ENCODE measurements around the gene PNMA8A.

The PNMA8A gene

GRCh38 chr19:46493236-46494145 is 22.1 kb upstream of the PNMA8A start:
- no peak for DNase-seq
- in situ Hi-C loops (cut with MboI; ENCODE audit: low pct_unique_long_range_greater_than_20kb, low sequenced_read_pairs): loop anchor here (10.0 kb wide), 2 partner anchors 99 to 209 kb away; no protein-coding TSS in a partner anchor

- in situ Hi-C loops (cut with MboI; ENCODE audit: low pct_unique_long_range_greater_than_20kb, low sequenced_read_pairs): loop anchor here (10.0 kb wide), 2 partner anchors 98 to 208 kb away; no protein-coding TSS in a partner anchor
These were observed 21.5 kb upstream of the PNMA8A start for GRCh38 chr19:46492841-46493235.

GRCh38 chr19:46491975-46492682 is 20.8 kb upstream of the PNMA8A start:
- in situ Hi-C loops (cut with MboI; ENCODE audit: low pct_unique_long_range_greater_than_20kb, low sequenced_read_pairs): loop anchor here (10.0 kb wide), 2 partner anchors 97 to 207 kb away; no protein-coding TSS in a partner anchor
- DNase-seq: no peak

More at GRCh38 chr19:46492841-46493235, 21.5 kb upstream of the PNMA8A start:
- no peak for DNase-seq

GRCh38 chr19:46490774-46491173 is 19.4 kb upstream of the PNMA8A start:
- in situ Hi-C loops (cut with MboI; ENCODE audit: low pct_unique_long_range_greater_than_20kb, low sequenced_read_pairs): loop anchor here (10.0 kb wide), 2 partner anchors 96 to 206 kb away; no protein-coding TSS in a partner anchor
- no peak for DNase-seq

DNA sequence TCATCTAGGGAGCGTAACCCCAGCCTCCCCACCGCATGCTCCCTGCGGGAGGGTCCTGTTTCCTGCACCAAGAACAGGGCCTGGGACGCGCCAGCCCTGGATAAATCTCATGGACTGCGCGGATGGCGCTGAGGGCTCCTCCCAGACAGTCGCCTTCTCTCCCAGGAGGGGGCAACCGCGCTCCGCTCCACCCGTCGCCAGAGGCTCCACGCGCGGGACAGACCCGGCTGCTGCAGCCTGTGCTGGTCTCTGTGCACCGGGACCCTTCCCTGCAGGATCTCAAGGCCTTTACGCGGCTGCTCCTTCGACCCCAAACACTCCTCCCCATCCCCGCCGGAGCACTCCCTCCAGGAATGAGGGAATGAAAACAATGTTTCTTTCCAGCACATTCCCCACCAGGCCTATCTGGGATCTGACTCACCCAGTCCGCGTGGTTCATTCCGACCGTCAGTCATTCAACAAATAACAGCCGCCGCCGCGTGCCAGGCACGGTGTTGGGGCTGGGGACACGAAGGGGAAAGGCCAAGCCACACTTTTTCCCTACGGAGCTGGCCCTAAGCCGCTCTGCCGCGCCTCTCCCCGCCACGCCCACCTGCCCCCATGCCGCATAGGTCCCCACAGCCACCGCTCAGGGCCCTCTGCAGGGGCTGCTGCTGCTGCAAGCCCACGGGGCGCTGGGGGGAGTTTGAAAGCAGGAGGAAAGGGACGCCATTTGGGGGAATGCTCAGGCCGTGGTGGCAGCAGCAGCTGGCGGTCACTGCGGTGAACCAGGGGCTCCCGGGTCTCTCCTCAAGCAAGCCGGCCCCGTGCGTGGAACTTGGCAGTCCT is 18.3 kb upstream of the PNMA8A start:
- no peak for DNase-seq
- in situ Hi-C loops (cut with MboI; ENCODE audit: low pct_unique_long_range_greater_than_20kb, low sequenced_read_pairs): loop anchor here (10.0 kb wide), 2 partner anchors 95 to 205 kb away; no protein-coding TSS in a partner anchor

DNA sequence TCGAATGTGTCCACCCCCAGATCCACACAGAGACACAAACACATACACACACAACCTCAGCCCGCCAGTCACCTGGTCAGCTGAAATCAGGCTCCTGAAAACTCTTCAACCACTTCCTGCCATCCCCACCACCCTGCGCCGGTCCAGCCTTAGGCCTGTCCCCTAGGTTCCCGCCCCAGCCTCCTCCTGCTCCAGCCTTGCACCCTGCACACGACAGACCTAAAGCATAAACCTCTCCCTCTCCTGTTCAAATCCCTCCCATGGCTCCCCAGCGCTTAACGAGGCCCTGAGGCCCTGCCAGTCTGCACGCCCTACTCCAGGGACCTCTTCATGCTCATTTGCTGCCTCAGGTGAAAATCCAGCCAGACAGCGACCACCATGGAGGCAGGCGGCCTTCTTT is 17.2 kb upstream of the PNMA8A start:
- in situ Hi-C loops (cut with MboI; ENCODE audit: low pct_unique_long_range_greater_than_20kb, low sequenced_read_pairs): no loop called here
- no peak for DNase-seq

DNA sequence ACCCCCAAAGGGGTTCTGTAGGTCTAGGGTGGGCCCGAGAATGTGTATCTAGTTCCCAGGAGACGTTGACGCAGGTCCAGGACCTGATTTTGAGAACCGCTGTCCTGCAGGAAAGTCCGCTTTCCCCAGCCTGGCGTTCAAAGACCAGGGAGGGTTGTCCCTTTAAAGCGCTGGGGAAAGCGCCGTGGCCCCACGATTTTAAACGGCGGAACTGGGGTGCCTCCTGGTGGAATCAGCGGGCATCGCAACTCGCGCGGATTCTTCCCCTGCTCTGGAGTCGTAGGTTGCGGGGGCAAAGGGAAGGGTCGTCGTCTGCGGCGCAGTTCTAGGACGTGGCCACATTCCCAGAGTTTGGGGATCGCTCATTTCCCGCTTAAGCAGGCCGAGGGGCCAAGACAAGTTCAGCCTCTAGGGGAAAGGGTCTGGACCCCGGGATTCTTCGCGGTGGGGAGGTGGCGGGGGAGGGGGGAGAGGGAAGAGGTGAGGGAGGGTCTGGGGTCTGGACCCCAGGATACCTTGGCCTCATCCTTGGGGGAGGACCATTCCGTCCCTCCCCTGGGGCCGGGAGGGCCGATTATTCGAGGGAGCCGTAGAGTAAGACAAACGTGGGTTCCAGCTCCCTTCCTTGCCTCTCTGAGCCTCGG is 16.6 kb upstream of the PNMA8A start:
- peak; percentile 84 for DNase-seq
- in situ Hi-C loops (cut with MboI; ENCODE audit: low pct_unique_long_range_greater_than_20kb, low sequenced_read_pairs): no loop called here

GRCh38 chr19:46487178-46487801 is 15.9 kb upstream of the PNMA8A start:
- no peak for DNase-seq
- in situ Hi-C loops (cut with MboI; ENCODE audit: low pct_unique_long_range_greater_than_20kb, low sequenced_read_pairs): no loop called here

- in situ Hi-C loops (cut with MboI; ENCODE audit: low pct_unique_long_range_greater_than_20kb, low sequenced_read_pairs): no loop called here
- DNase-seq: no peak
These were observed 15.0 kb upstream of the PNMA8A start for GRCh38 chr19:46486358-46486757.

- in situ Hi-C loops (cut with MboI; ENCODE audit: low pct_unique_long_range_greater_than_20kb, low sequenced_read_pairs): no loop called here
- DNase-seq: no peak
These were observed 13.3 kb upstream of the PNMA8A start for GRCh38 chr19:46484656-46485055.

DNA sequence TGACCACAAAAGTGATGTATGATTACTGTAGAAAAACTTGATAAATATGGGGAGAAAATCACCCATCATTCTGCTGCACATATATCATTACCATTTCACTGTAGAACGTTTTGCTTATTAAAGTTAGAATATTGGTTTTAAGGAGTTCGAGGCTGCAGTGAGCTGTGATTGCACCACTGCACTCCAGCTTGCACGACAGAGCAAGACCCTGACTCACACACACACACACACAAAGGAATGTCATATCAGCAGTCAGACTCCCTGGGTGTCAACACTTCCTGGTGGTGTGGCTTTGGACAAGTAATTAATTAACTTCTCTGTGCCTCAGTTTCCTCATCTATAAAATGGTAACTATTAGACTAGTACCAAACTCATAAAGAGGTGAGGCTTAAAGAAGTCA is 11.3 kb upstream of the PNMA8A start:
- in situ Hi-C loops (cut with MboI; ENCODE audit: low pct_unique_long_range_greater_than_20kb, low sequenced_read_pairs): no loop called here
- no peak for DNase-seq

DNA sequence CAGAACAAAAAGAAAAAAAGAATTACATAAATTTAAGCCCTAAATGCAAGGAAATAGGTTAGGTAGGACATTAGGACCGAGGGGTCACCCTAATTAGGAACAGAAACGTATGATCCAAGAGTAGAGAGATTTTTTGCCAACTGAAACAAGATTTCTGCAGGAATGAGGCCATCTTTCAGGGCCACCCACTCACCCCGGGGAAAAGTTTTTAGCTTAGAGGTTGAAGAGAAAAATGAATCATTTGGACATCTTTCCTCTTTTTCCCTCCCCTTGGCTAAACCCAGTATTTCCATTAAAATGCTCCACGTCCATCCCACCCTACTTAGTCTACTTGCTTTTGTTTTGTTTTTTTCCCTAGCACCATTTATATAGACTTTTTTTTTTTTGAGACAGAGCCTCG is 10.6 kb upstream of the PNMA8A start:
- in situ Hi-C loops (cut with MboI; ENCODE audit: low pct_unique_long_range_greater_than_20kb, low sequenced_read_pairs): no loop called here

GRCh38 chr19:46481223-46481848 is 10.0 kb upstream of the PNMA8A start:
- in situ Hi-C loops (cut with MboI; ENCODE audit: low pct_unique_long_range_greater_than_20kb, low sequenced_read_pairs): no loop called here
- DNase-seq: no peak

More for the DNA sequence above, 10.6 kb upstream of the PNMA8A start:
- DNase-seq: no peak

GRCh38 chr19:46480415-46480814 is 9.1 kb upstream of the PNMA8A start:
- in situ Hi-C loops (cut with MboI; ENCODE audit: low pct_unique_long_range_greater_than_20kb, low sequenced_read_pairs): no loop called here
- no peak for DNase-seq

- DNase-seq: peak; percentile 59
- in situ Hi-C loops (cut with MboI; ENCODE audit: low pct_unique_long_range_greater_than_20kb, low sequenced_read_pairs): no loop called here
These were observed 7.1 kb upstream of the PNMA8A start for GRCh38 chr19:46478356-46478986.

DNA sequence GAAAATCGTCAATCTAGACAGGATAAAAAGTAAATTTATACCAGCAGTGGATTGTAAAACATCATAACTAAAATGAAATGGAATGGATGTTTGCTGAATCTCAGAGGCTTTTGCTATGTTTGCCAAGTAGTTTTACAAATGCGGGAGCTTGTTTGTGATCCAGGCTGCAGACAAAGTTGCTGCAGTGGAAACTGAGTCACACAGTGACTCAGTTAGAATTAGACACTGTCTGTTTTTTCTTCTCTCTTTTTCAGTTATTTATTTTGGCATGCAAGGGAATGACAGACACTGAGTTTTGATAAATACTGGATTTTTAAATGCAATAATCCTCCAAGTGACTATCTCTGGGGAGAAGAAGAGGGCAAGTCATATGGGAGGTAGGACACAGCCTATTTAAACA is 4.6 kb upstream of the PNMA8A start:
- no peak for DNase-seq
- in situ Hi-C loops (cut with MboI; ENCODE audit: low pct_unique_long_range_greater_than_20kb, low sequenced_read_pairs): no loop called here

DNA sequence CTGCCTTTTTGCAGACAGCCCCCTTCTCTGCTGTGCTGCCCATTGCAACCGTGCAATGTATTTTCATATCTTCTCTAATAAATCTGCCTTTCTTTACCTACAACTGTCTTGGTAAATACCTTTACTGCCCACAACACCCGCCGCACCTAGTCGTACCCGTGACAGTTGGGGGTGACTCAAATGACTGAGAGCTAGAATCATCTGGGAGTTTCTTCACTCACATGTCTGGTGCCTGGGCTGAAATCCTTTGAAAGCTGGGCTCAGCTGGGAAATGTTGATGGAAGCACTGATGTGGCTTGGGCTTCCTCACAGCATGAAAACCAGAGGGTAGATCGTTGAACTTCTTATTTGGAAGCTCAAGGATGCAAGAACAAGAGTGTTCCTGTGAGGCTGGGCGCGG is 2.8 kb upstream of the PNMA8A start:
- in situ Hi-C loops (cut with MboI; ENCODE audit: low pct_unique_long_range_greater_than_20kb, low sequenced_read_pairs): no loop called here
- no peak for DNase-seq

Data from KBM-7 (cell line).